GM19452 (cell line): ENCODE data around the gene CWF19L2.
"Not testable (repeated sequence)": the region's sequence is repeated elsewhere in the genome, so short reads cannot be mapped to it uniquely, and the experiment has no call there.

Experiments used
- ATAC-seq: cut with Tn5 transposase; IDR thresholded peaks from one replicate; pipeline ENCODE4 v1.9.1; 2021; ENCODE audit not compliant: unreplicated experiment

Gene CWF19L2

DNA sequence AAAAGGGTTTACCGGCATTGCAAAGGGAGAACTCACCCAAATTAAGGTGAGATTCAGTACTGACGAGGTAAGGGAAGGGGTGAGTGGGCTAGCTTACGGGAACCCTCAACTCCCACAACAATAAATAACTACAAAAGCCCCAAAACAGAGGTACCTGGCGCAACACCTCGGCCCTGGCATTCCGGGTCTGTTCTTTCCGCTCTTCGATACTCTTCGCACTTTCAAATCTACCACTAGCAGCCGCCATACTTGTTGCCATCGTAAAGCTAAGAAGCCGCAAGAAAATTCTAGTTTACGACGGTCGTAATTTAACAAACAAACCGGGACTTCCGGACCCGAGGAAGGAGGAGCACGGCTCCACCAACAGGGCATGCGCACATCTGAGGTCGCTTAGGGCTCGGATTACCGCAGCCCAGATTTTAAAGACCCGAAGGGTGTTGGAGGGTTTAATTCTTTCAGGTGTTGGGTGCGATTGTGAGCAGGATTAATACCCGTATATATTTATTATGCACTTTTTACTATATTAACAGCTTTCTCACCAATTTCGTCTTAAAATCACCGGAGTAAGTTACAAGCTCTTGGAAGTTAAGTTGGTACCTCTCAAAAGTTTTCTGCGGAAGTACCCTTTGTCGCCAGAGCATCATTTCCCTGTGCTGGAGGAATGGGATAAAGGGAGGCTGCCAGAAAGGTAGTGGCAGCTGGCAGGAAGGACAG lies at the start of gene CWF19L2:
Gene CWF19L2, minus strand, starts transcription at position 268 of the 714 bp plus-strand sequence. Its CDS starts 9 bp downstream, at position 259.
- peak; percentile 98 for ATAC-seq

DNA sequence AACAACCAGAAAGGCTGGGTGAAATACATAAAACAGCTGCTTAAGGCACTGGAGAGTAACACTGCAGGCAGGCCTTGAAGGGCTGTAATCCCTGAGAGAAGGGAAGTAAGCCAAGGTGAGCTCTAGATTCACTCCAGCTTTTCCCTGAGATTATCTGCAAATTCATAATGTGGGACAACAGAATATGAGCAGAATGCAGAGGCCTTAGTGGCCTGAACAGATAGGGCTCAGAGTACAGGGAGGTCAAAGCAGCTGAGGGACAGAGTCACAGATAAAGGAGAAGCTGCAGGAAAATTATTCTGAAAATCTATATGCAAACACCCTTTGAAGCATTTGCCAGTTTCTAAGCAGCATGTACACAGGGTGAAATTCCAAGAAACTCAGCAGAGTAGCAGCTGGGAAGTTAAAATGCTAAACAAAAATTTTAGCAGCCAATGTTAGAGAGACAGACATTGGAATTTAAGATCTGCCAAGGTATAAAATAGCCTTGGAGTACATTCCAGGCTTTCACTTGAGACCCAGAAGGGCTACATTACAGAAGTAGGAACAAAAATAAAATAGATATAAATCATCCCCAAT lies 48.1 kb upstream of the CWF19L2 start:
- ATAC-seq: no peak

DNA sequence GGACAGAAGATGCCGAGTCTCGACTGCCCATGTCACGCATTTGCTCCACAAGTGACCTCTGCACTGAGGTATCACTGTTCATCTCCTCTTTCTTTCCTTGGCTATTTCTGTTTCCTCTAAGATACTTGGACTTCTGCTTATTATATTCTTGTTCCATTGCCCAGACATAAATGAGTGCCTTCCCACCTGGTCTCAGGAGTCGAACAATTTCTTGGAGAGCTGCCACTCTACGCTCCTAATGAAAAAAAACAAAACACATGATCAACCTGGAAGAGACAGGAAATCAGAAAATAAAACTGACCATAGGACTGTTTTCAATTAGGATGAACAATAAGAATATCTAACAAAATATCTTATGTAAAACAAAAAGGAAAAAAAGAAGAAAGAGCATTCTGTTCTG lies 47.4 kb upstream of the CWF19L2 start:
- ATAC-seq: no peak

DNA sequence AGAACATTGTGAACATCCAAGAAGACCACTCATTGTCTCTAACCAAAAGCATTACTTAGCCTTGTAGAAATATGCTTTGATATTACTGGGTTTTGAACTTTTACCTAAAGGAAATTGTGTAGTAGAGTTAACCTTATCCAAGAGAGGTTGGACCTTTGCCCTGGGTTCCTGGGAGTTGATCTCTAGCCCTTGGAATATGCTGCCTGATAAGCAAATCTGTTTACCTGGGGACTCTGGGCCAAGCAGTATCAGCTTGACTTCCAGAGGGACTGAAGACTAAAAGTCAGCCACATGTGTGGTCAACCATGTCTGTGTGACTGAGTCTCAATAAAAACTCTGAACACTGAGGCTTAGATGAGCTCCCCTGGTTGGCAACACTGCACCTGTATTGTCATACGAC lies 44.1 kb upstream of the CWF19L2 start:
- ATAC-seq: no peak

DNA sequence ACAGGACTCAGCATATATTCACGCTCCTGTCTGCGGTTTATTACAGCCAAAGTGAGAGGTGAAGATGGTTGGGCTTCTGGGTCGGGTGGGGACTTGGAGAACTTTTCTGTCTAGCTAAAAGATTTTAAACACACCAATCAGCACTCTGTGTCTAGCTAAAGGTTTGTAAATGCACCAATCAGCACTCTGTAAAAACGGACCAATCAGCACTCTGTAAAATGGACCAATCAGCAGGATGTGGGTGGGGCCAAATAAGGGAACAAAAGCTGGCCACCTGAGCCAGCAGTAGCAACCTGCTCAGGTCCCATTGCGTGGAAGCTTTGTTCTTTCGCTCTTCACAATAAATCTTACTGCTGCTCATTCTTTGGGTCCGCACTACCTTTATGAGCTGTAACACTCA lies 39.7 kb upstream of the CWF19L2 start:
- ATAC-seq: not testable (repeated sequence)

DNA sequence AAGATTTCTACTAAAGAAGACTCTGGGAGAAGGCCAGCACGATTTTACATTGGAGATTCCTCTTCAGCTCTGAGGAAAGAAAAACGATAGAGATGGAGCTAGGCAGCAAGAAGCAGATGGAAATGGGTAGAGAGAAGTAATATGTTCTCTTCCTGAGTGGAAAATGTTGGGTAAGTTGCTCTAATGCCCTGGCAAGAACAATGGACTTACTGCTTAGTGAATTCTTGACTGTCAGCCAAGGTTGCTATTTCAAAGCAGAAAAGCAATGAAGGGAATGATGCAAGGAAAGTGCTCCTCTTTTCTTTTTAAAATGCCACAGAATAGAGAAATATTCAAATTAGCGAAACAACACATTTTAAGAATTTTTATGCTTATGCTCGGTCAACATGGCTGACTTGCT lies 38.4 kb upstream of the CWF19L2 start:
- no peak for ATAC-seq

DNA sequence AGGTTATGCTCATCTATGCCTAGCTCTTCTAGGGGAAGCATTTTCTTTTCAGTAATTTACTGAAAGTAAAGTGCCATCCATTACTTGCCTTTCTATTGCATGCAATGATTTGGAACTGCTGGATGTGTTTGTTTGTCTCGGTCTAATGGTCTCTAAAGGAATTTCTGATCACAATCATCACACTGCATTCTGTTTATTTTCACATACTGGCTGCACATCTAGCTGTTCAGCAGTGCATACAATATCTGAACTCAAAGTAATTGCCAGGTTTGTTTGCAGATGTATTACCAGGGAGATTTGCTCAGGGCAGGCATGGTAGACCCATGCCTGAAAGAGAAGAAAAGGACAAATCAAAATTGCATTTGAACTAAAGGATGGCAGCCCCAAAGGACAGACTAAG lies 36.4 kb upstream of the CWF19L2 start:
- ATAC-seq: no peak

DNA sequence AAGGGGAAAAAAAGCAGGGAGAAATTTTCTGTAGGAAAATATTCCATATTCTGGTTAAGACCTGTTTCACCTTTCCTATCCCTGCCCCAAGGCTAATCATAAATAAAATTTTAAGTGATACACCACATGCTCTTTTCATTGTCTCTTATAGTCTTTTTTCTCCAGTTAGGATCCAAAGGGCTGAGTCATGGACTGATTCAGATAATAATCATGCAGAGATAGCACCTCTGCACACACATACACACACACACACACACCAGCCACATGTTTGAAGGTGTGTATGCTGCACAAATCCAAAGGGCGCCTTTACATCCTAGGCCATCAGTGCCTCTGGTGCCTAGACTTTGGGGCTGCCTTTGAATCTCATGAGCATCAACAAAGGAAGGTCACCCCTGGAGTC lies 35.5 kb upstream of the CWF19L2 start:
- ATAC-seq: no peak

DNA sequence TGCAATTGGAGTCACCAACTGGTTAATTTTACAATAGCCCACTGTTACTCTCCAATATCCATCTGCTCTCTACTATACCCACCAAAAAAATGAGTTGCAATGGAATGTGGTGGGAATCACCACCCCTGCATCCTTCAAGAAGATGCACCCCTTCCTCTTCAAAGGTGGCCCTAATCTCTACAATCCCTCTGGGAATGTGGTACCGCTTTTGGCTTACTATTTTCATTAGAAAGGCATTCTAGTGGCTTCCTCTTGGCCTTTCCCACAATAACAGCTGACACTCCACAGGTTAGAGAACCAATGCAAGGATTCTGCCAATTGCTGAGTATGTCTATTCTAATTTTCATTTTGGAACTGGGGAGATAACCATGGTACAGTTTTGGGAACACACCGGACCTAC lies 33.2 kb upstream of the CWF19L2 start:
- ATAC-seq: no peak

DNA sequence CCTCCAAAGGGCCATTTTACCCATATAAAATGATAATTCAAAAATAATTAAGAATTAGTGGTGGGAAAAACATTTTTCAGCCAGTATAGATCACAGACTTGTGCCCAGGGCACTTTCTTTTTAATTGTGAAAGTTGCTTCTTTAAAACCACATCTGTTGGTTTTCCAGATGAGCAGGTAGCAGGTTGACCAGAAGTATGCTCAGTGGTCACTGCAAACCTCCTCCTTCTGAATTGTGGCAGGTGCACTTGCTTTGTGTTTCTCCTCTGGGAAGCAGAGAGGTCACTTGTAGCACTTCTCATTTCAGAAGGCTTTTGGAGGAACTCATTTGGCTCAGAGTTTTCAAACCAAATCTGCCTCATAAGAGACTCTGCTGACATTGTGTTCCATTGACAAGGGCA lies 24.6 kb upstream of the CWF19L2 start:
- ATAC-seq: no peak

DNA sequence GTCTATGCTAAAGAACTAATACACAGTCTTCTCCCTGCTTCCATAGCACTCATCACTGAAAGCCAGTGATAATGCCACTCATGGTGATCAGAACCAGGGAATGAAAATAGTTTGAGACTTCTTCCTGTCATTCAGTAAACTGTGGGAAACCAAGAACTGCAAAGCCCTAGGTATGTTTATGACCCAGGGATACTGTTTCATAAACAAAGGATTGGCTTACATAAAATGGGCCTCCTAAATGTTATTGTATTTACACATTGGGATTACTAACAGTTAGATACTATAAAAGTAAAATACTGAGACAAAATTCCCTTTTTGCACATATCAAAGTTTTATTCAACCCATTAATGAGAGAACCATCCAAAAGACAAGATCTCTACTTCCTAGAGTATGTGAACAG lies 21.3 kb upstream of the CWF19L2 start:
- no peak for ATAC-seq

DNA sequence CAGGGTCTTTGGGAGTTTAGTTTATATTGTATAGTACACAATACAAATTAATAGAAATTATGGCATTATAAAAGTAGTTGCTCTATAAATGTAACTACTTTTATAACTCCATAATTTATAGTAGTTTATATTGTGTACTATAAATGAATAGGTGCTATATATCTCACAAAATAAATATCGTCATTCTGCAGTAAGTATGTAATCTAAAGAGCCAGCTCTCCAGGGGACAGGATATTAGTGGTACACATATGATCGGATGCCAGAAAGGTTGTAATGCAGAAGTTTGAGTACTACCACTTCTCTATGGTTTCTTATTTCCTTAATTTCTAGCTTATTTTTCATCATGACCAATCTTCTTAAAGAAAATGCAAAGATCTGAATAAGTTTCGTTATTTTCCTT lies 20.2 kb upstream of the CWF19L2 start:
- ATAC-seq: no peak

DNA sequence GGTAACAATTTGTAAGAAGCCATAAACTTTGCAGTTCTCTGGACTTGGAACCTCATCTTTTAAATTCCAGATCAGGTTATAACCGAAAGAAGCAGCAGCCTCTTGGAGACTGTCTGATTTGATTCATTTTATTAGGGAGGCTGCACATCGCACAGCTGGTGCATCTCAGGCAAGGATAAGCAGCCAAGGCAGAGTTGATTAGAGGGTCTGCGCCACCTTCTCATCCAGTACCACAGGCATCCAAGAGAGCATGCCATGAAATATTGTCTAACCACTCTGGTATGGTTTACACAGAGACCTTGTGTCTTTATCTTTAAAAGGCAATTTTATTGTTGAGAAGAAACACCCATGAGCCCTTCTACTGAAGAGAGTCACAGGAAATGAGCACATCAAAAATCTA lies 16.2 kb upstream of the CWF19L2 start:
- ATAC-seq: no peak

DNA sequence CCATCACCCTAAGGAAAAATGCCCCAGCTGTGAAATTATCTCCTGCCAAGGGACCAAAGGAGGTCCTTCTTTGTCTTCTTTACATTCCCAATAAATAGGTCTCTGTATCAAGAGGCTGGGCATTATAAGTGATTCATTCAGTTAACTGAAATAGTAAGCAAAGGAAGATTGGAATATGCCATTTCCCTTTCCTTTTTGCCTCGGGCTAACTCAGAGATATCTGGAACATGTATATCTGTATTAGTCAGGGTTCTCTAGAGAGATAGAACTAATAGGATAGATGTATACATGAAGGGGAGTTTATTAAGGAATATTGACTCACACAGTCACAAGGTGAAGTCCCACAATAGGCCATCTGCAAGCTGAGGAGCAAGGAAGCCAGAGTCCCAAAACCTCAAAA lies 15.3 kb upstream of the CWF19L2 start:
- ATAC-seq: no peak

DNA sequence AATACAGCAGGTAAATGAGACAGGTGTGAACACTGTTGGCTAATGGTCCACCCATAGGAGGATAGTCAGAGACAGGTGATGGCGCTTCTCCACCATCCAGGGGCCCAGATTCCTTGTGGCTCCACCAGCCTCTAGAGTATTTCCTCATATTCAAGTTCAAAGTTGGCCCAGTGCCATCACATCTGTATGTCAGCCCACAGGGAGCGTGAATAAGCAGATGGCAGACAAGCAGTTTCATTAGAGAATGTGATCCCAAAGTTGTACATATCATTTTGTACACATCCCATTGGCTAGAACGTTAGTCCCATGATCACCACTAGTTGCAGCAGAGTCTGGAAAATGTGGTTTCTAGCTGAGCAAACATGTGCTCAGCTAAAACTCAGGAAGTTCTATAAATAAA lies 11.0 kb upstream of the CWF19L2 start:
- no peak for ATAC-seq

DNA sequence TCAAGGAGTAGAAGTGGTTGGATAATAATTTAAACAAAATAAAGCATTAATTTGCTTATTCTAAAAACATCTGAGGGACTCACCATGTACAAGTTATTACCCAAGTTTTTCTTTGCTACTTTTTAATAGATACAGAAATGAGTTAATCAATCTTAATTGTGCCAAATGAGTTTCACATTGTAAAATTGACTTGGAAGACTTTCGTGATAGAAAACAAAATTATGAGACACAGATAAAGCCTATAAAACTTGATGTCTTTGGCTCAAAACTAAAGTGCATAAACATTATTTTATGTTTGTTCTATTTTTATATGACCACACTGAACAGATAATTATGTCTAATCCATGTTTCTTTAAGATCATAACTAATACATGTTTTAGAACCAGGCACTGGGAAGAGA lies 10.1 kb upstream of the CWF19L2 start:
- ATAC-seq: no peak

DNA sequence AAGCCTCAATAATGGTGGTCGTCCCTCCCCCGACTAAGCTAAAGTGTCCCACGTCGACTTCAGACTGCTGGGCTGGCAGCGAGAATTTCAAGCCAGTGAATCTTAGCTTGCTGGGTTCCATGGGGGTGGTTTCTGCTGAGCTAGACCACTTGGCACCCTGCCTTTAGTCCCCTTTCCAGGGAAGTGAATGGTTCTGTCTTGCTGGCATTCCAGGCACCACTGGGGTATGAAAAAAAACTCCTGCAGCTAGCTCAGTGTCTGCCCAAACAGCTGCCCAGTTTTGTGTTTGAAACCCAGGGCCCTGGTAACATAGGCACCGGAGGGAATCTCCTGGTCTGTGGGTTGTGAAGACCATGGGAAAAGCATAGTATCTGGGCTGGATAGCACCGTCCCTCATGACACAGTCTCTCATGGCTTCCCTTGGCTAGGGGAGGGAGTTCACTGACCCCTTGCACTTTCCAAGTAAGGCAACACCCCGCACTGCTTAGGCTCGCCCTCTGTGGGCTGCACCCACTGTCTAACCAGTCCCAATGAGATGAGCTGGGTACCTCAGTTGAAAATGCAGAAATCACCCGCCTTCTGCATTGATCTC lies 8.7 kb upstream of the CWF19L2 start:
- not testable (repeated sequence) for ATAC-seq

DNA sequence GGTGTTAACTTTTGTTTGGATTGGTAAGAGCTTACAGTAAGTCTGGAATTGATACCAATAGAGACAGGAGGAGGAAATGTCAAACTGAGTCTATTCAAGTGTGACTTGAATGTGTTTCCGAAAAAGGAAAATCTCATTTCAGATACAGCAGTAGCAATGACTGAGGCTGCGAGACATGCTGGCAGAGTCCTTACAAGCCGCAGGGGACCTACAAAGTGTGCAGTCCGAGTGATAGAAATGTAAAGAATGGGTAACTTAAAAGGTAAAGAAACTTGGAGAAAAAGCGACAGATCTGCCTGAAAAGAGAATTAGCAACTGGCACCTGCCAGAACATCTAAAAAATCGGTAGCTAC lies 444 bp downstream of the CWF19L2 start:
- peak; percentile 34 for ATAC-seq

DNA sequence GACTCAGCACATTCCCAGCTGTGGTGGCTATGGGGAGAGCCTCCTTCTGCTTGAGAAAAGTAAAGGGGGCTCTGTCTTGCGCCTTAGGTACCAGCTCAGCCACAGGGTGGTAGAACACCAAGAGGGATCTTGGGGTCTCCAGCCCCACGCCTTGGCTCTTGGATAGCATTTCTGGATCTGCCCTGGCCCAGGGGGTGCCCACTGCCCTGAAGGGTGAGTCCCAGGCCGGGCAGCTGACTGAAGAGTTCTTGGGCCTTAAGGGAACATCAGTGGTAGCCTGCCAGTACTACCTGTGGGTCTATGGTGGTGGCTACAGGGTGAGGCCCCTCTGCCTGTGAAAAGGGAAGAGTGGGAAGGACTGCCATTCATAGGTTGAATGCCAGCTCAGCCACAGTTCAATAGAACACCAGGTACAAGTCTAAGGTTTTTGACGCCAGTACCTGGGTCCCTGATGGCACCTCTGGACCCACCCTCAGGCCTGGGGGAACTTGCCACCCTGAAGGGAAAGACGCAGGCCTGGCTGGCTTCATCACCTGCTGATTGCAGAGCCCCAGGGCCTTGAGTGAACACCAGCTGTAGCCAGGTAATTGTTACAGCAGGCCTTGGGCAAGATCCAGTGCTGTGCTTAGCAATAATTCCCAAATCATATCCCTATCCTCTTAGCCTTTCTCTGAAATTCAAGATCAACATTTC lies 3.9 kb downstream of the CWF19L2 start:
- ATAC-seq: no peak

DNA sequence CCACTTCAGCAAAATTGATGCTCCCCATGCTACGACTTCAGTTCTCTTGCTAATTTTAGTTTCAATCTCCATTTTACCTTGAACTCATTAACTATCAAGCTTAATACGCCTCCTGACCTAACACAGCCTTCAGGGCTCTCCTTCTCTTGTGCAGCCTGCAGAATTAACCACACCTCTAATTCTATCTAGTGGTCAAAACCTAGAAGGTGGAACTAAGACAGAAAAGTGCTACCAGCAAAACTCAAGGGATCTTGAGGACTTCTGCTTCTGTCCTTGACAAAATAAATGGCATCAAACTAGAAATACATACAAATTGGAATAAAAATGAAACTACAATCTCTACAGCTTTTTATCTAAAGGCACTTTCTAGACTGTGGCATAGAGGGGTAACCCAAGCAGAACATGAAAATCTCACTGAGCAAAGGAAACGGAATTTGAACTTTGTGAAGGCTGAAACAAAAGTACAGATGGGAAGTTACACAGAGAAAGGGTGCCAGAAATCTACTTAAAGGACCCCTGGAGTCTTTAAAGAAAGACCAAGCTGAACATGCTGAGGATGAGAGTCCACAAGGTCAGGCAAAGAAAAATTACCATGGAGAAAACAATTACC lies 10.7 kb downstream of the CWF19L2 start:
- no peak for ATAC-seq

DNA sequence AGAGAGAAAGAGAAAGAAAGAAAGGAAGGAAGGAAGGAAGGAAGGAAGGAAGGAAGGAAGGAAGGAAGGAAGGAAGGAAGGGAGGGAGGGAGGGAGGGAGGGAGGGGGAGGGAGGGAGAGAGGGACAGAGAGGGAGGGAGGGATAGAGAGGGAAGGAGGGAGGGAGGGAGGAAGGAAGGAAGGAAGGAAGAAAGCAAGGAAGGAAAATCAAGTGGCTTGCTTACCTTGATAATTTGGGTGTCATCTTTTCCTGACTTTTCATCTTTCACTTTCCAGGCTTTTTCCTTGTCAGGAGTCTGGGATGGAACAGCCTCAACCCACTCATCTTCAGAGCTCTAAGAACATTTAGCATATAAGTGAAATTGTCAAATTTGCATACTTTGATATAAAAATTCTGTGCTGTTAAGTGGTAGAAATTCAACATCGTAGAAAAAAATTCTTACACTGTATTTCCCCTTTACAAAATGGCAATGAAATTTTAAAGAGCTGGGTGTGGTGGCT lies 14.9 kb downstream of the CWF19L2 start:
- no peak for ATAC-seq
